ENCODE data around the gene PAX5. TPM values are rescaled to one million over a fixed set of nuclear protein-coding genes. Genes with fewer than 3 reads are reported as not detected.

Gene PAX5
- total and polyA plus RNA-seq, 4 donors: 0.08 to 2.3 (median 0.40) TPM

DNA sequence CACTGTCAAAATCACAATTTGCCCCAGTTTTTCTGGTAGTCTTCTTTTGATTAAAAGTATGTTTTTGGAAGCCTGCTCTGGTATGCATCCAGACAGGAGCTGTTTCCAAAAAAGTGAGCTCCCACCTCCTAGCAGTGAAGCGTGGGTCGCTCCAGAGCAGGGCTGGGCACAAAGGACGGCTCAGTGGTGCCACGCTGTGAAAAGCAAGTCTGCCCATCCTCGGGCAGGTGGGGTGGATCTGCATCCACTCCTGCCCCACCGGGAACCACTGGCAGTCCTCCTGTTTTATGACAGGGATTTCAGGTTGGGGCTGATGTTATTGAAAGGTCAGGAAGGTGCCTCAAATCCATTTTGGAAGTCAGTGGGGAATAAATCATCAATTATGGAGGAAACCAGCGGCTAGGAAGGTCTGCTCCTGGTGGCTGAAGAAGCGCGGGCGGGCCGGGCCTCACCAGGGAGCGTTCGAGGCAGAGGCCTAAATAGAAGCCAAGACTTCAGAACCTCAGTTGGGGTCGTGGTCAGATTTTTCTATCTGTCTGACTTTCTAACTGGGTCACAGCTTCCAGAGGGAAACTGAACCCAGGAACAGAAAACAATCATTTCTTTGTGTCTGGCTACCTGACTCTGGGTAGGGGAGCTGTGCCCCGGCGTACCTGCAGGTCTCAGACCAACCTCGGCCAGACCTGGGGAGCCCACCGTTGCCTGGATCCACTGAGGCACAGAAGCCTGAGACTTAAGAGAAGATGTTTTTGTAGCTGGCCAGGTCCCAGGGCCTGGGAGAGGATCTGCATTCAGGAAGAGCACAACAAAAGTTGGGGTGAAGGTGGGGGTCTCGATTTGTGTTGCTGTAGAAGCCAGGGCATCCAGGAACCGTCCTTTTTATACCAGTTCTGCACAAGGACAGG is 168.1 kb downstream of the PAX5 start:
- Histone ChIP-seq H3K27ac (ENCODE audit: low read depth in 1 of 2, low read length in 1 of 2) (no peak overlapping the region), H3K4me1 (ENCODE audit: control insufficient read depth in 5 of 5, insufficient read depth in 5 of 5, low read length in 5 of 5) (no peaks in the 10 kb centered on the region), H3K4me3 (no peak overlapping the region), H3K9ac (ENCODE audit: insufficient read depth in 1 of 2, low read length in 2 of 2) (no peak overlapping the region), H3K36me3 (ENCODE audit: control insufficient read depth in 4 of 4, insufficient read depth in 4 of 4, low read length in 4 of 4) (no peaks in the 10 kb centered on the region), H3K9me3 (ENCODE audit: control insufficient read depth in 4 of 4, insufficient read depth in 3 of 4, low read length in 3 of 4) (peaks cover 0 to 2% (median 0%) of the 10 kb centered on the region in 4 donors), H3K27me3 (ENCODE audit: control insufficient read depth in 3 of 3, insufficient read depth in 3 of 3, low read length in 2 of 3) (peaks cover 0 to 7% (median 0%) of the 10 kb centered on the region in 3 donors)
- DNase-seq: no peak
- ATAC-seq (ENCODE audit: insufficient read depth, low FRiP score): no peak
- 92% methylated on average over 20 of the region's 20 CpGs for WGBS, 2 donors
- TF ChIP-seq, protein P1, sequence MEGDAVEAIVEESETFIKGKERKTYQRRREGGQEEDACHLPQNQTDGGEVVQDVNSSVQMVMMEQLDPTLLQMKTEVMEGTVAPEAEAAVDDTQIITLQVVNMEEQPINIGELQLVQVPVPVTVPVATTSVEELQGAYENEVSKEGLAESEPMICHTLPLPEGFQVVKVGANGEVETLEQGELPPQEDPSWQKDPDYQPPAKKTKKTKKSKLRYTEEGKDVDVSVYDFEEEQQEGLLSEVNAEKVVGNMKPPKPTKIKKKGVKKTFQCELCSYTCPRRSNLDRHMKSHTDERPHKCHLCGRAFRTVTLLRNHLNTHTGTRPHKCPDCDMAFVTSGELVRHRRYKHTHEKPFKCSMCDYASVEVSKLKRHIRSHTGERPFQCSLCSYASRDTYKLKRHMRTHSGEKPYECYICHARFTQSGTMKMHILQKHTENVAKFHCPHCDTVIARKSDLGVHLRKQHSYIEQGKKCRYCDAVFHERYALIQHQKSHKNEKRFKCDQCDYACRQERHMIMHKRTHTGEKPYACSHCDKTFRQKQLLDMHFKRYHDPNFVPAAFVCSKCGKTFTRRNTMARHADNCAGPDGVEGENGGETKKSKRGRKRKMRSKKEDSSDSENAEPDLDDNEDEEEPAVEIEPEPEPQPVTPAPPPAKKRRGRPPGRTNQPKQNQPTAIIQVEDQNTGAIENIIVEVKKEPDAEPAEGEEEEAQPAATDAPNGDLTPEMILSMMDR (IDR thresholded peaks at IDR 0.05; ENCODE audit: control extremely low read depth, extremely low read depth): no peak

DNA sequence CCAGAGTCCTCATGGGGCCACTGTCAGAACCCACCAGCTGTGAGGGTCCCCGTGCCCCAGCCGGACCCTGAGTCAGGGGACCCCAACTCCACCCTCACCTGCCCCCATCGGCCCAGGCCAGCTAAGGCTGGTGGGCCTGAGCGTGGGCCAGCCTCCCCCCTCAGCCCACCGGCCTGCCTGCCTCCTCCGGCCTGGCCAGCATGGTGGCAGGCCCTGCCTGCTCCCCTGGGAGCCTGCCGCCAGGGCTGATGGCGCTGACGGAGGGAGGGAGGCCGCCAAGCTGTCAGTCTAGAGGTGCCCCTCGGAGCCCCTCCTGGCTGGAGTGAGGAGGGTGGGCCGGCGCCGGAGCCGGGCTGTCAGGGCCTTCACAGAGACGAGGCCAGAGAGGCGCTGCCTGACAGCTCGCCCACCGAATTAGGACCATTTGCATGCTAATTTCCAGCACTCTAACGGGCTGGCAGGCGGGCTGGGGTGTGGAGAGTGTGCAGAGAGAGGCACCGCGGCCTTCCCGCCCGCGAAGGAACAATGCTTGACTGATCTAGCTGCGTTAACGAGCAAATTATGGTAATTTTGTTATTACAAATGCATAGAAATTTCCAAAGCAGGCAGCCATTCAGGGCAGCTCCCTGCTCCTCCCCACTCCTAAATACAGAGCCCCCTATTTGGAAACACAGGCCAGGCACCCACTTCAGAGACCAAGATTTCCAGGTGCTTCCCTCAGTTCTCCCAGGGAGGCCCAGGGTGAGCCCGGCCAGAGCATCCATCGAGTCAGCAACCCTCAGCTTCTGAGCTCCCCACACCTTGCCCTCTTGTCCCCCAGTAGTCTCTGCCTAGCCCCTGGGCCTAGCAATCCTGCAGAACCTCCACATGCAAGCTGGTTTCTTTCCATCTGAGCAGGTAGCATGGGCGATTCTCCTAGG is 169.3 kb downstream of the PAX5 start:
- no peaks in the 10 kb centered on the region for H3K36me3 ChIP-seq (ENCODE audit: control insufficient read depth in 4 of 4, insufficient read depth in 4 of 4, low read length in 4 of 4)
- no peaks in the 10 kb centered on the region for H3K4me1 ChIP-seq (ENCODE audit: control insufficient read depth in 5 of 5, insufficient read depth in 5 of 5, low read length in 5 of 5)
- no peak overlapping the region for H3K27ac ChIP-seq (ENCODE audit: low read depth in 1 of 2, low read length in 1 of 2)
- DNase-seq (no peak), ATAC-seq (ENCODE audit: insufficient read depth, low FRiP score) (no peak)
- peaks cover 0 to 2% (median 0%) of the 10 kb centered on the region in 4 donors for H3K9me3 ChIP-seq (ENCODE audit: control insufficient read depth in 4 of 4, insufficient read depth in 3 of 4, low read length in 3 of 4)
- H3K4me3 ChIP-seq: no peak overlapping the region
- peaks cover 0 to 7% (median 0%) of the 10 kb centered on the region in 3 donors for H3K27me3 ChIP-seq (ENCODE audit: control insufficient read depth in 3 of 3, insufficient read depth in 3 of 3, low read length in 2 of 3)
- 73 to 81% methylated on average over 31 of the region's 31 CpGs for WGBS, 2 donors
- no peak overlapping the region for H3K9ac ChIP-seq (ENCODE audit: insufficient read depth in 1 of 2, low read length in 2 of 2)
- TF ChIP-seq, protein P1 (IDR thresholded peaks at IDR 0.05; ENCODE audit: control extremely low read depth, extremely low read depth): no peak

DNA sequence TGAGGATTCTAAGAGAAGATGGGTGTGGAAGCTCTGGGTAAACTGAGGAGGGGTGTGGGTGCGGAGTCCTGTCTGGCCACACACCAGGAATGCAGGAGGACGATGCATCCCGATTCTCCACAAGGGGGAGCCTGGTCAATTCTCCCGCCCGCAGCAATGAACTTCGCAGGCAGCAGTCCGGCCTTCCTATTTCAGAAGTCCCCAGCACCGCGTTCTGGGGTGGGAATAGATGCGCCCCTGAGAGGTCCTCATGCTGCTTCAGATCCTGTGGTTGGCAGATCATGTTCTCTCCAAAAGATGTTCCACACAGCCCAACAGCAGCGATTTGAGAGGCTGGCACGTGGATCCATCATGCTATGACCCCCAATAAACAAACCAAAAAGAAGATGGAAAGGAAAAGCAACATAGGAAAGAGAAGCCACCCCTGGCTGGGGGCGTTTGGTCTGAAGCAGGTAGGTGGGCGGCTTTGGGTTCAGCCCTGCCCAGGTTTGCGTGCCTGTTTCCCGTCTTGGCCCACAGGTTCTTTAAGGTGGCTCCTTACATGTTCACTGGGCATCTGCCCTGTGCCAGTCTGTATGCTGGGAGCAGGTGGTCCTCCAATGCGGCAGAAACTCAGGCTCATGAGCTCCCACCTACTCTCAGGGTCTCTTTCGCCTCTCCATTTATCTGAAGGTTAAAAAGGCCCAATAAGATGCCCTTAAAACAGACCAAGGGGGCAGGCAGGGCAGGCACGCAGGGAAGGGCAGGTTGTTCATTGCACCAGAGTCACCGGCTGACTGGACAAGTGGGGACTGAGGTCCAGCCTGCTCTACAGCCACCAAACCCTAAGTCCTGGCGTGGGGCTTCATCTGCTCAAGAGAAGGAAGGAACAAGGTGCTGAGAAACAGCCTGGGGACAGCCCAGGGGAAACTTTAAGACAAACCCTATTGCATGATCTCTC is 171.6 kb downstream of the PAX5 start:
- WGBS, 2 donors: 49 to 61% methylated on average over 21 of the region's 21 CpGs
- Histone ChIP-seq H3K36me3 (ENCODE audit: control insufficient read depth in 4 of 4, insufficient read depth in 4 of 4, low read length in 4 of 4) (no peaks in the 10 kb centered on the region), H3K27me3 (ENCODE audit: control insufficient read depth in 3 of 3, insufficient read depth in 3 of 3, low read length in 2 of 3) (peaks cover 2 to 9% (median 7%) of the 10 kb centered on the region in 3 donors), H3K9ac (ENCODE audit: insufficient read depth in 1 of 2, low read length in 2 of 2) (no peak overlapping the region), H3K27ac (ENCODE audit: low read depth in 1 of 2, low read length in 1 of 2) (no peak overlapping the region), H3K4me3 (no peak overlapping the region), H3K9me3 (ENCODE audit: control insufficient read depth in 4 of 4, insufficient read depth in 3 of 4, low read length in 3 of 4) (peaks cover 0 to 2% (median 0%) of the 10 kb centered on the region in 4 donors), H3K4me1 (ENCODE audit: control insufficient read depth in 5 of 5, insufficient read depth in 5 of 5, low read length in 5 of 5) (no peaks in the 10 kb centered on the region)
- DNase-seq: peak; percentile 42 to 52 (median 47)
- TF ChIP-seq, protein P1 (IDR thresholded peaks at IDR 0.05; ENCODE audit: control extremely low read depth, extremely low read depth): peak; percentile 14
- ATAC-seq (ENCODE audit: insufficient read depth, low FRiP score): peak; percentile 56
